GM21447 (cell line): ENCODE results near the gene INSM2.

Experiments
- ATAC-seq: cut with Tn5 transposase; IDR thresholded peaks from one replicate; pipeline ENCODE4 v1.9.1; 2021; ENCODE audit not compliant: unreplicated experiment

INSM2 gene

GRCh38 chr14:35543006-35543405 is 9.0 kb downstream of the INSM2 start:
- no peak for ATAC-seq

GRCh38 chr14:35549551-35549950 is 15.6 kb downstream of the INSM2 start:
- ATAC-seq = no peak

DNA sequence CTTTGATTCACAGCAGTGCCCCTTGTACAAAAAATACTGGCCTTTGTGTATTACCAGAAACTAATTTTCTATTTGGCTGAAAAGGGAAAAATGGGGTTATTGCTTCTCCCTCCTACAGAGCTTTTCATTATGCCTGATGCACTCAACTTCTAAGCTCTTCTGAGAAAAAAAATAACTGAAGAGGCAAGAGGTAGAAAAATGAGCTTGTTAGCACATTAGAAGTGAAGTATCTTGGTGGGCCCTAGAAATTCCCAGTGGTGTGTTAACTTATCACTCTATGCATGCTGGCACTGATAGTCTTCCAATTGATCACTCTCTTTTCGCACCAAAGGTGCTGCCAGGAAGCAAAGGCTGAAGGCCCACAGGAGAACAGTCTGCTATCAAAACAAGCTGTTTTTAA is 17.1 kb downstream of the INSM2 start:
- ATAC-seq = no peak

DNA sequence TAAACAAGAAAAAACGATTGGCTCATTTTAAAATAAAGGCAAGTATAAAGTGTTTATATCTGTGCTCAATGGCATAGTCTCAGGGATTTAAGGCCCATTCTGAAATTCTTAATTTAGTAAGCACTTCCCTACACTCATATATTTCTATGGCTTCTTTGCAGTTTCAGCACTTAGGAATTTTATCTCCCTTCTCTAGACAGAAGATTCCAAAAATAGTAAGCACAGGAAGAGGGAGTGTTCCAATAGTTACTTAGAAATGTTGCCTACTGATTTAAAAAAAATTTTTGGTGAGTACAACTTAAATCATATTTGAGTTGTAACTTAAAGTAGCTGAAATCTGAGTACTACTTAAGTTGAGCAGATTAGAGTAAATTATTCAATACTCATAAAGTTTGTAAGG is 19.8 kb downstream of the INSM2 start:
- no peak for ATAC-seq

- ATAC-seq = no peak
Observed at GRCh38 chr14:35556548-35556947, 22.6 kb downstream of the INSM2 start.

GRCh38 chr14:35557221-35557747 is 23.3 kb downstream of the INSM2 start:
- no peak for ATAC-seq

DNA sequence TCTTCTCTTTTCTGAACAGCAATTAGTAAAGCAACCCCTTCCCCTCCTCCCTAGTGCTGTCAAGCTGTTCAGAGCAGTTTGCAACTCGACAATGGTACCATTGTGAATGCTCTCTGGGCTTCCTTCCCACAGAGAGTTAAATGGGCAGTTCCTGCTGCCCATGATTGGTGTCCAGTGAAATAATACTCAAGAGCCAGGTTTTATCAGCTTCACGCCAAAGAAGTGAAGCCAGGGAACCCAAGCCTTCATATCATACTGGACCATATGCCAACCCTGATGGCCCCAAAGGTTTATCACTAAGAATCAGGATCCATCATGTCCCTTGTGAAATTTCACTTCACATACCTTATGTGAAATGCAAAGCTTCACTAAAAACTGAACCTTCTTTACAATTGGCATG is 24.7 kb downstream of the INSM2 start:
- ATAC-seq = no peak

GRCh38 chr14:35565871-35566464 is 32.0 kb downstream of the INSM2 start:
- no peak for ATAC-seq

- no peak for ATAC-seq
Observed at GRCh38 chr14:35571598-35571997, 37.6 kb downstream of the INSM2 start.

- ATAC-seq = no peak
Observed at GRCh38 chr14:35573911-35574310, 39.9 kb downstream of the INSM2 start.

DNA sequence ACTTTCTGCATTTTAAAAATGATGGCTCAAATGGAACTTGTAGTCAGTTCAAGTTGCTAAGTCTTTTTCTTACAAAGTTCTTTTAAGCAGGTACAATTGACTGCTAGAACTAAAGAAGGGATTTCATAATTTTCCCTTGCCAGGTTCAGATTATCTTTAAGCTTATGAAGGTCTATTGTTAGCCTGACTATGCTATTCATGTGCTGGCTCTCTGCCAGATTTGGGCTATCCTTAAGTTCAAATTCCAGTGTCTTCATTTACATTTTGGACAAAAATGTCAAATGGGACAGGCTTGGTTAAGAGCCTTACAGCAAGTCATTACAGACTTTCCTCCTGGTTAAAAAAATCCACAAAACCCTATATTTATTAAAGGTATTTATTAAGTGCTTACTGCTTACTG is 42.3 kb downstream of the INSM2 start:
- ATAC-seq = no peak

GRCh38 chr14:35576856-35577255 is 42.9 kb downstream of the INSM2 start:
- no peak for ATAC-seq

DNA sequence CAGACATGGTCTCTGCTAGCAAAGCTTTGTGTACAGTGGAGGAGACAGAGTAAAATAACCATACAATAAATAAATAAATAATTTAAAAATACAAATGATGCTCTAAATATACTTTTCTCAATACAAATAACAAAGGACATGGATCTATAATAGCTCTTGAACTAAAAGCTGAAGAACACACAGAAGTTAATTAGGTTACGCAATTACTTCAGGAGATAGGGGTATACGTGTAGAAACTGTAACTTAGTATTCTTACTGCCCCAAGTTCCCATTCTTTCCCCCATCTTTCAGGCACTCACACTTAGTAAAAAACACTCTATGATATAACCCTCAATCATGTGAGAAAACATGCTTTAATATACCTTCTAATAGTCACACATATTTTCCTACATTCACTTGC is 44.2 kb downstream of the INSM2 start:
- ATAC-seq = no peak

GRCh38 chr14:35578639-35579038 is 44.7 kb downstream of the INSM2 start:
- no peak for ATAC-seq
